ENCODE measurements around the gene GALNTL6.

Gene GALNTL6

GRCh38 chr4:172660251-172660650 is 847.0 kb downstream of the GALNTL6 start:
- H2AFZ ChIP-seq (ENCODE audit: low read depth, low read length, severe bottlenecking) = no peak overlapping the region
- no peaks in the 10 kb centered on the region for H3K79me2 ChIP-seq (ENCODE audit: insufficient read depth, low read length)
- H3K36me3 ChIP-seq (ENCODE audit: low read length) = no peaks in the 10 kb centered on the region

GRCh38 chr4:172662113-172662512 is 848.9 kb downstream of the GALNTL6 start:
- Histone ChIP-seq H3K27me3 (ENCODE audit: low read length) (no peaks in the 10 kb centered on the region), H3K4me3 (ENCODE audit: insufficient read depth, low read length, poor library complexity, severe bottlenecking) (no peak overlapping the region), H4K20me1 (ENCODE audit: low read depth, low read length) (no peaks in the 10 kb centered on the region), H2AFZ (ENCODE audit: low read depth, low read length, severe bottlenecking) (no peak overlapping the region), H3K9ac (ENCODE audit: low read length) (no peak overlapping the region), H3K36me3 (ENCODE audit: low read length) (no peaks in the 10 kb centered on the region), H3K27ac (ENCODE audit: low read depth, low read length) (no peak overlapping the region), H3K79me2 (ENCODE audit: insufficient read depth, low read length) (no peaks in the 10 kb centered on the region), H3F3A (ENCODE audit: insufficient read depth) (no peaks in the 10 kb centered on the region), H3K4me2 (ENCODE audit: low read depth, low read length, poor library complexity, severe bottlenecking) (no peak overlapping the region), H3K9me3 (ENCODE audit: insufficient read depth, low read length) (no peaks in the 10 kb centered on the region), H3K9me2 (replicated peaks; ENCODE audit: insufficient read depth, low read length) (no peaks in the 10 kb centered on the region)
- TF ChIP-seq, protein P1, sequence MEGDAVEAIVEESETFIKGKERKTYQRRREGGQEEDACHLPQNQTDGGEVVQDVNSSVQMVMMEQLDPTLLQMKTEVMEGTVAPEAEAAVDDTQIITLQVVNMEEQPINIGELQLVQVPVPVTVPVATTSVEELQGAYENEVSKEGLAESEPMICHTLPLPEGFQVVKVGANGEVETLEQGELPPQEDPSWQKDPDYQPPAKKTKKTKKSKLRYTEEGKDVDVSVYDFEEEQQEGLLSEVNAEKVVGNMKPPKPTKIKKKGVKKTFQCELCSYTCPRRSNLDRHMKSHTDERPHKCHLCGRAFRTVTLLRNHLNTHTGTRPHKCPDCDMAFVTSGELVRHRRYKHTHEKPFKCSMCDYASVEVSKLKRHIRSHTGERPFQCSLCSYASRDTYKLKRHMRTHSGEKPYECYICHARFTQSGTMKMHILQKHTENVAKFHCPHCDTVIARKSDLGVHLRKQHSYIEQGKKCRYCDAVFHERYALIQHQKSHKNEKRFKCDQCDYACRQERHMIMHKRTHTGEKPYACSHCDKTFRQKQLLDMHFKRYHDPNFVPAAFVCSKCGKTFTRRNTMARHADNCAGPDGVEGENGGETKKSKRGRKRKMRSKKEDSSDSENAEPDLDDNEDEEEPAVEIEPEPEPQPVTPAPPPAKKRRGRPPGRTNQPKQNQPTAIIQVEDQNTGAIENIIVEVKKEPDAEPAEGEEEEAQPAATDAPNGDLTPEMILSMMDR (IDR thresholded peaks at IDR 0.05; ENCODE audit: insufficient read depth, low read length, poor library complexity, severe bottlenecking) = no peak
- TF ChIP-seq EZH2phosphoT487 (conservative IDR thresholded peaks at IDR 0.05; ENCODE audit: low read length) = no peak

More at GRCh38 chr4:172660251-172660650, 847.0 kb downstream of the GALNTL6 start:
- Histone ChIP-seq H3K4me2 (ENCODE audit: low read depth, low read length, poor library complexity, severe bottlenecking) (no peak overlapping the region), H3K27ac (ENCODE audit: low read depth, low read length) (no peak overlapping the region), H3K9me3 (ENCODE audit: insufficient read depth, low read length) (no peaks in the 10 kb centered on the region), H3K27me3 (ENCODE audit: low read length) (no peaks in the 10 kb centered on the region), H3K4me3 (ENCODE audit: insufficient read depth, low read length, poor library complexity, severe bottlenecking) (no peak overlapping the region), H4K20me1 (ENCODE audit: low read depth, low read length) (no peaks in the 10 kb centered on the region), H3K9me2 (replicated peaks; ENCODE audit: insufficient read depth, low read length) (no peaks in the 10 kb centered on the region), H3K9ac (ENCODE audit: low read length) (no peak overlapping the region), H3F3A (ENCODE audit: insufficient read depth) (no peaks in the 10 kb centered on the region)
- TF ChIP-seq, protein P1 (IDR thresholded peaks at IDR 0.05; ENCODE audit: insufficient read depth, low read length, poor library complexity, severe bottlenecking) = no peak
- no peak for TF ChIP-seq EZH2phosphoT487 (conservative IDR thresholded peaks at IDR 0.05; ENCODE audit: low read length)

GRCh38 chr4:172666711-172667368 is 853.6 kb downstream of the GALNTL6 start:
- TF ChIP-seq, protein P1 (IDR thresholded peaks at IDR 0.05; ENCODE audit: insufficient read depth, low read length, poor library complexity, severe bottlenecking) = peak; percentile 22
- TF ChIP-seq EZH2phosphoT487 (conservative IDR thresholded peaks at IDR 0.05; ENCODE audit: low read length) = no peak
- Histone ChIP-seq H3K4me2 (ENCODE audit: low read depth, low read length, poor library complexity, severe bottlenecking) (no peak overlapping the region), H3K9ac (ENCODE audit: low read length) (no peak overlapping the region), H3K9me3 (ENCODE audit: insufficient read depth, low read length) (no peaks in the 10 kb centered on the region), H3F3A (ENCODE audit: insufficient read depth) (no peaks in the 10 kb centered on the region), H2AFZ (ENCODE audit: low read depth, low read length, severe bottlenecking) (no peak overlapping the region), H3K9me2 (replicated peaks; ENCODE audit: insufficient read depth, low read length) (no peaks in the 10 kb centered on the region), H3K4me3 (ENCODE audit: insufficient read depth, low read length, poor library complexity, severe bottlenecking) (no peak overlapping the region), H3K27ac (ENCODE audit: low read depth, low read length) (no peak overlapping the region), H4K20me1 (ENCODE audit: low read depth, low read length) (no peaks in the 10 kb centered on the region), H3K79me2 (ENCODE audit: insufficient read depth, low read length) (no peaks in the 10 kb centered on the region), H3K27me3 (ENCODE audit: low read length) (no peaks in the 10 kb centered on the region), H3K36me3 (ENCODE audit: low read length) (no peaks in the 10 kb centered on the region)
